Osteoblast (primary cell): ENCODE measurements around the gene NUAK2. TPM values are rescaled to one million over a fixed set of nuclear protein-coding genes. Genes with fewer than 3 reads are reported as not detected.

Experiments
- DNase-seq: peaks from one replicate; pipeline ENCODE4 v3.0.0; 2011; ENCODE audit warnings: low spot score, mixed read lengths; ENCODE audit not compliant: insufficient read length; ENCODE audit errors: missing footprints
- H2AFZ ChIP-seq: 2 replicates; pipeline ENCODE4 v1.6.0; 2011; ENCODE audit warnings: mild to moderate bottlenecking, low read length
- H3K27ac ChIP-seq: 2 replicates; pipeline ENCODE4 v1.5.1; 2011; ENCODE audit warnings: mild to moderate bottlenecking, low read depth, low read length, moderate library complexity
- H3K27me3 ChIP-seq: 2 replicates; pipeline ENCODE4 v1.6.0; 2012; ENCODE audit warnings: mild to moderate bottlenecking, control low read depth, inconsistent platforms, low read length, moderate library complexity; ENCODE audit not compliant: insufficient read depth
- H3K36me3 ChIP-seq: 2 replicates; pipeline ENCODE4 v1.5.1; 2011; ENCODE audit warnings: mild to moderate bottlenecking, low read length, control low read depth, moderate library complexity; ENCODE audit not compliant: insufficient read depth
- H3K4me1 ChIP-seq: 2 replicates; pipeline ENCODE4 v1.5.1; 2011; ENCODE audit warnings: mild to moderate bottlenecking, low read length, control low read depth, moderate library complexity; ENCODE audit not compliant: insufficient read depth
- H3K4me2 ChIP-seq: 2 replicates; pipeline ENCODE4 v1.6.0; 2011; ENCODE audit warnings: mild to moderate bottlenecking, low read length; ENCODE audit not compliant: insufficient read depth
- H3K4me3 ChIP-seq: fragments of 200-600 bp; sonication (generic); 3 replicates; pipeline ENCODE4 v1.5.1; 2012; ENCODE audit warnings: mild to moderate bottlenecking, low read length, inconsistent platforms; ENCODE audit not compliant: insufficient read depth
- H3K79me2 ChIP-seq: 2 replicates; pipeline ENCODE4 v1.6.0; 2012; ENCODE audit warnings: mild to moderate bottlenecking, low read length, control low read depth, inconsistent platforms; ENCODE audit not compliant: insufficient read depth
- H3K9me3 ChIP-seq: 2 replicates; pipeline ENCODE4 v1.5.1; 2011; ENCODE audit warnings: low read depth, low read length, control low read depth
- H4K20me1 ChIP-seq: 2 replicates; pipeline ENCODE4 v1.6.0; 2012; ENCODE audit warnings: mild to moderate bottlenecking, low read length, control low read depth; ENCODE audit not compliant: insufficient read depth
- CTCF ChIP-seq: IDR thresholded peaks from 2 replicates; pipeline ENCODE4 v1.5.1; 2011; ENCODE audit warnings: mild to moderate bottlenecking, low read depth, low read length, moderate library complexity; ENCODE audit errors: extremely low read depth
- total RNA-seq: library from RNA; depleted of rRNA; stranded (reverse); fragments of >200 nt; gene quantifications from 2 replicates; pipeline ENCODE4 v1.2.3, GENCODE V29; 2012

NUAK2 gene
- total RNA-seq, 1 donor, result 3.6 TPM

GRCh38 chr1:205350691-205351141 lies 29.2 kb upstream of the NUAK2 start:
- Histone ChIP-seq H4K20me1 (no peaks in the 10 kb centered on the region), H3K27ac (no peak overlapping the region), H3K79me2 (no peaks in the 10 kb centered on the region), H3K36me3 (no peaks in the 10 kb centered on the region), H2AFZ (no peak overlapping the region), H3K9me3 (no peaks in the 10 kb centered on the region), H3K4me3 (no peak overlapping the region), H3K4me2 (no peak overlapping the region), H3K4me1 (peaks cover 3% of the 10 kb centered on the region), H3K27me3 (peaks cover 32% of the 10 kb centered on the region)
- DNase-seq, result no peak
- TF ChIP-seq CTCF, result no peak

GRCh38 chr1:205350124-205350523 lies 28.6 kb upstream of the NUAK2 start:
- no peak overlapping the region for H3K4me3 ChIP-seq
- TF ChIP-seq CTCF, result no peak
- H3K4me1 ChIP-seq, result peaks cover 3% of the 10 kb centered on the region

GRCh38 chr1:205348554-205349487 lies 27.3 kb upstream of the NUAK2 start:
- Histone ChIP-seq H3K9me3 (no peaks in the 10 kb centered on the region), H3K79me2 (no peaks in the 10 kb centered on the region), H3K4me2 (no peak overlapping the region), H3K36me3 (no peaks in the 10 kb centered on the region), H3K4me3 (no peak overlapping the region), H3K27me3 (peaks cover 50% of the 10 kb centered on the region), H3K4me1 (no peaks in the 10 kb centered on the region), H4K20me1 (no peaks in the 10 kb centered on the region), H3K27ac (no peak overlapping the region), H2AFZ (no peak overlapping the region)
- no peak for TF ChIP-seq CTCF
- no peak for DNase-seq

More at GRCh38 chr1:205350124-205350523, 28.6 kb upstream of the NUAK2 start:
- H4K20me1 ChIP-seq, result no peaks in the 10 kb centered on the region
- H3K36me3 ChIP-seq, result no peaks in the 10 kb centered on the region
- no peak overlapping the region for H3K4me2 ChIP-seq
- DNase-seq, result no peak
- H3K27ac ChIP-seq, result no peak overlapping the region
- no peaks in the 10 kb centered on the region for H3K79me2 ChIP-seq
- peaks cover 37% of the 10 kb centered on the region for H3K27me3 ChIP-seq
- H2AFZ ChIP-seq, result no peak overlapping the region
- H3K9me3 ChIP-seq, result no peaks in the 10 kb centered on the region

- no peaks in the 10 kb centered on the region for H3K4me1 ChIP-seq
Measured at GRCh38 chr1:205346956-205347574, 25.5 kb upstream of the NUAK2 start.

More at GRCh38 chr1:205346956-205347574, 25.5 kb upstream of the NUAK2 start:
- no peak overlapping the region for H3K4me3 ChIP-seq
- TF ChIP-seq CTCF, result no peak
- H3K4me2 ChIP-seq, result no peak overlapping the region
- H3K79me2 ChIP-seq, result no peaks in the 10 kb centered on the region
- H2AFZ ChIP-seq, result no peak overlapping the region
- no peaks in the 10 kb centered on the region for H4K20me1 ChIP-seq
- no peak overlapping the region for H3K27ac ChIP-seq
- no peak for DNase-seq
- no peaks in the 10 kb centered on the region for H3K36me3 ChIP-seq
- H3K9me3 ChIP-seq, result no peaks in the 10 kb centered on the region
- H3K27me3 ChIP-seq, result peaks cover 68% of the 10 kb centered on the region
